HL-60/S4 treated with retinoic acid at 250 ng/mL for 4 days and 3 days (cell line): ENCODE data around the gene NLRC5.

Experiments
- in situ Hi-C: fragments of 300-500 bp; cut with MboI; formaldehyde crosslinking; loops from 2 replicates; pipeline ENCODE4 v1.7.0; 2022; ENCODE audit warnings: low sequenced_read_pairs

NLRC5 gene

GRCh38 chr16:56961386-56961785, 28.0 kb upstream of the NLRC5 start:
- in situ Hi-C loops = loop anchor here (25.0 kb wide), 1 partner anchor 201 kb away; no protein-coding TSS in a partner anchor

- in situ Hi-C loops = loop anchor here (25.0 kb wide), 1 partner anchor 200 kb away; no protein-coding TSS in a partner anchor
Observed at GRCh38 chr16:56961851-56962281, 27.5 kb upstream of the NLRC5 start, which contains the start of gene CETP. TSS of gene CETP (plus strand) at chr16:56961950. CDS start at chr16:56961980, 30 bp downstream.

- in situ Hi-C loops = loop anchor here (25.0 kb wide), 1 partner anchor 198 kb away; no protein-coding TSS in a partner anchor
Observed at GRCh38 chr16:56964243-56965148, 24.9 kb upstream of the NLRC5 start.

DNA sequence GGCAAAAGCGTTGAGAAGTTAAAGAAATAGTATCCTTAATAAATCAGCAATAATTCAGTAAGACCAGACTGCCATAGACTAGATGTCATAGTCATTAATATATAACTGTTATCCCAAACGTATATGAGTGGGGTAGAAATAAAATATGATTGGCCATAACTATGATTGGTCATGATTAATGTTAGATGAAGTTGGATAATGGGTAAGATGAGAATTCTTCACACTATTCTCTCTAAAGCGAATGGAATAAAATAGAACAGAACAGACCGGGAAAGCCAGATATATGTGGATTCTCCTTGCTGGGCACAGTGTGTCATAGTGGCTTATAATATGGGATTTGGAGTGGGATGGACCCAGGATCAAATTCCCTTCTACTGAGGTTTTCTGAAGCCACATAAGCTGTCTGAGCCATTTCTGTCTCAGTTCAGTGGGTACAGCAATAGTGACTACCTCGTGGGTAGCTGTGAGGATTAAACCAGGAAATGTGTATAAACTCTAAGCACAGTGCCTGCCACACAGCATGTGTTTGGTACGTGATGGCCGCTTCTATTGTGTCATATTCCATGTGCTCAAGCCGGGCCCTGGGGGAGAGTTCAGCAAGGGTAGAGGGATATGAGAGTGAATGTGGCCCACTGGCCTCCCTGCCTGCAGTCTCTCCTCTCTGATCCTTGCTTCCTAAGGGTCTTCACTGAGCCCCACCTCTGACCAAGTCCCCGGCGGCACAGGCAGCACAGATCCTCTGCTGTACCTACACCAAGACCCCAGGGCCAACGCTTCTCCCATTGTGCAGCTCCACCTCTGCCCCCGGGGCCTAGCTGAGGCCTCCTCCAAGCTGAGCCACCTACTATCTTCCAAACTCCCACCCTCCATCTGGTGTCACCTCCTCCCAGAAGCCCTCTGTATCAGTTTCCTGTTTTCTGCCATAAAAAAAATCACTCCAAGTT, 23.9 kb upstream of the NLRC5 start:
- in situ Hi-C loops = loop anchor here (25.0 kb wide), 1 partner anchor 197 kb away; no protein-coding TSS in a partner anchor

- in situ Hi-C loops = loop anchor here (25.0 kb wide), 1 partner anchor 196 kb away; no protein-coding TSS in a partner anchor
Observed at GRCh38 chr16:56966093-56966475, 23.3 kb upstream of the NLRC5 start.

DNA sequence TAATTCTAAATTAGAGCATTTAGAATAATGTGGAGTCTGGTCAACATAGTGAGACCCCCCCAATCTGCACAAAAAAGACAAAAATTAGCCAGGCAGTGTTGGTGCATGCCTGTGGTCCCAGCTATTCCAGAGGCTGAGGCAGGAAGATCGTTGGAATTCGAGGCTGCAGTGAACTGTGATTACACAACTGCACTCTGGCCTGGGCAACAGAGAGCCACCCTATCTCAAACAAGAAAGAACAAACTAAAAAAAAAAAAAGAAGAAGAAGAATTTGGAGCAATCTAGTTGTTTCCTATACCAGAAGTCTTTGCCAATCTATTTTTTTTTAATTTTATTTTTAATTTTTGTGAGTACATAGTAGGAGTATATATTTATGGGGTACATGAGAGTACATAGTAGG, 21.6 kb upstream of the NLRC5 start:
- in situ Hi-C loops = loop anchor here (25.0 kb wide), 1 partner anchor 195 kb away; no protein-coding TSS in a partner anchor

- in situ Hi-C loops = loop anchor here (25.0 kb wide), 1 partner anchor 193 kb away; no protein-coding TSS in a partner anchor
Observed at GRCh38 chr16:56969769-56970168, 19.6 kb upstream of the NLRC5 start.

GRCh38 chr16:56970934-56971767, 18.2 kb upstream of the NLRC5 start:
- in situ Hi-C loops = loop anchor here (25.0 kb wide), 1 partner anchor 191 kb away; no protein-coding TSS in a partner anchor

DNA sequence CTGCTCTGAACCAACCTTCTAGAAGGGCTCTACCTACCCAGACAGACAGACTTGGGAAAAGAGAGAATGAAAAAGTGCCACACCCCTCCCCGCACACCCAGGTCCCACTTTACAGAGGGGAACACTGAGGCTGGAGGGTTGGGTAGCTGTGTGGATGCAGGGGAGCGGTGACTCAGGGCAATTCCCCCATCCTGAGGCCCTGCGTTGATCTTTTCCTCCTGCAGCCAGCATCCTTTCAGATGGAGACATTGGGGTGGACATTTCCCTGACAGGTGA, 17.7 kb upstream of the NLRC5 start:
- in situ Hi-C loops = loop anchor here (25.0 kb wide), 1 partner anchor 191 kb away; no protein-coding TSS in a partner anchor

- in situ Hi-C loops = loop anchor here (25.0 kb wide), 1 partner anchor 190 kb away; no protein-coding TSS in a partner anchor
Observed at GRCh38 chr16:56972403-56973293, 16.7 kb upstream of the NLRC5 start.

DNA sequence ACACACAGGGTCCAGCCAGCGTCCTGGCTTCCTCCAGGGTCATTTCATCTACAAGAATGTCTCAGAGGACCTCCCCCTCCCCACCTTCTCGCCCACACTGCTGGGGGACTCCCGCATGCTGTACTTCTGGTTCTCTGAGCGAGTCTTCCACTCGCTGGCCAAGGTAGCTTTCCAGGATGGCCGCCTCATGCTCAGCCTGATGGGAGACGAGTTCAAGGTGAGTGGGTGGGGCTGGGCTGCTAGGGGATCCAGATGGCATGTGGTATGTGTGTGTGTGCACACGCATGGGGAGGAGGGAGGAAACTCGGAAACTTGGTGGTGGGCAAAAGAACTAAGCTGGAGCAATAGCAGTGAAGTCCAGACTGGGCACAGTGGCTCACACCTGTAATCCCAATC, 16.1 kb upstream of the NLRC5 start:
- in situ Hi-C loops = loop anchor here (25.0 kb wide), 1 partner anchor 189 kb away; no protein-coding TSS in a partner anchor

DNA sequence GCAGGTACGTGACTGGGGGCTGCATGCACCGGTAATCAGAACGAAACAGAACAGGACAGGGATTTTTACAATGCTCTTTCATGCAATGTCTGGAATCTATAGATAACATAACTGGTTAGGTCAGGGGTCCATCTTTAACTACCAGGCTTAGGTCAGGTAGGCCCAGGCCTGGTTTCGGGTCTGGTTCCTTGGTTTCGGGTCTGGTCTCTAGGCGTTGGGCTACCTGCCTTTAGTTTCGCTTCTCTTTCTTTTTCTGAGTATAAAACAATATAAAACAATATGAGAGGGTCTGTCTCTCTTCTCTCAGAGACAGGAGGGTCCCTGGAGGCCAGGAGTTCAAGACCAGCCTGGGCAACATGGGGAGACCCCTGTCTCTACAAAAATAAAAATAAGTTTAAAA, 15.5 kb upstream of the NLRC5 start:
- in situ Hi-C loops = loop anchor here (25.0 kb wide), 1 partner anchor 188 kb away; no protein-coding TSS in a partner anchor

- in situ Hi-C loops = loop anchor here (25.0 kb wide), 1 partner anchor 188 kb away; no protein-coding TSS in a partner anchor
Observed at GRCh38 chr16:56974549-56975300, 14.6 kb upstream of the NLRC5 start.

DNA sequence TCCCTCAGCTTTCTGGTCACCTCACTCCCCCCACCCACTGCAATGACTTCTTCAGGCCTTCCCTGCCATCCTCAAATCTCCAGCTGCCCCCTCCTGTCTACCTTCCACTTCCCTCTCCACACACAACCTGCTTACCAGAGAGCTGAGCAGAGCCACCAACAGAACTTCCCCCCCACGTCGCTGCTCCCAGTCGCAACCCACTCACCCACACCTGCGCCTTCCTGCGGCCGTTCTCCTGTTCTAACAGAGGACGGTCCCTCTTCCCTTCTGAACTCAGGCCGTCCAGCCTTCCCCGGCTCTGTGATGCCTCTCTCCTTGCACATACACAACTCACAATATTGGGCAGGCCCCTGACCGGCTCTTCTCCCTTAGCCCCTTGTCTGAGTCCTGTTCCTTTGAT, 13.6 kb upstream of the NLRC5 start:
- in situ Hi-C loops = no loop called here

DNA sequence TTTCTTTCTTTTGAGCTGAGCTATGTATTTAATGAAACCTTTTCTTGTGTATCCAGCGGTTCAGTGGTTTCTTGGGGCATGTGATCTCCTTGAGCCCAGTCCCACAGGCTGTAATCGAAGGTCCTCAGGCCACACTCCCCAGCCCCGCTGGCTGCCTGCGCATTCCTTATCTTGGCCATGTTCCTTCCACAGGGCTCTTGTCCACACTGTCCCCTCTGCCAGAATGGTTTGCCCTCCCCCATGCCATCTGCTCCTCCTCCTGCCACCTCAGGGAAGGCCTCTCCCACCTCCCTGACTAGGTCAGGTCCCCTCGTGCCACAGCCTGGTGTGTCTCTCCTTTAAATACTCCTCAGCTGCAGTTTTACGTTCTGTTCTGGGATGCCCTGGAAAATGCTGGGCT, 12.1 kb upstream of the NLRC5 start:
- in situ Hi-C loops = no loop called here

DNA sequence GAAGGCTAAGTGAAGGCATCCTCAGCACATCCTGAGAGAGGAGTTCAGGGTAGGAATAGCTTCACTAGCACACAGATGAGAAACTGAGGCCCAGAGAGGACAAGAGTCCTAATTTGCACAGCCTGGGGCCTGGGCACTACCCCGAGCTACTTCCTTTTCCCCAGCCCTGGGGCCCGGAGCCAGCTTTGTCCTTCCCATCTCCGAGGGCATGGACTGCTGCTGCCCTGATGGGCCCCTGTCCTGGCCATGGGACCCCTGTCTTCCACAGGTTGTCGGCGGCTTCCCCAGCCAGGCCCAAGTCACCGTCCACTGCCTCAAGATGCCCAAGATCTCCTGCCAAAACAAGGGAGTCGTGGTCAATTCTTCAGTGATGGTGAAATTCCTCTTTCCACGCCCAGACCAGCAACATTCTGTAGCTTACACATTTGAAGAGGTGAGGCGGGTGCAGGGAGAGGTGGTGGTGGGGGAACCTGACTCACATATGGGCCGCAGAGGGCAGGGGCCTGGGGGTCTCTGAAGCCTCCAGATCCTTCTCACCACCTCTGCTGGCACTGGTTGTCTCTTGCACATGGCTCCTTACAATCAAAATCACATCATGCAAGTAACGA, 11.4 kb upstream of the NLRC5 start:
- in situ Hi-C loops = no loop called here

- in situ Hi-C loops = no loop called here
Observed at GRCh38 chr16:56980201-56980535, 9.2 kb upstream of the NLRC5 start.
